HepG2 (cell line): Measurements from ENCODE around the gene RAB2B. TPM values are rescaled to one million over a fixed set of nuclear protein-coding genes. Genes with fewer than 3 reads are reported as not detected.

ENCODE experiments used
- AHDC1 ChIP-seq: sonication (generic); formaldehyde crosslinking; IDR thresholded peaks from 2 replicates; pipeline ENCODE4 v1.5.1; 2020; ENCODE audit warnings: mild to moderate bottlenecking, missing genetic modification reagents, borderline replicate concordance
- ETV6 ChIP-seq: sonication (generic); formaldehyde crosslinking; conservative IDR thresholded peaks from 2 replicates; pipeline ENCODE4 v1.4.0; 2020; ENCODE audit warnings: missing genetic modification reagents
- GZF1 ChIP-seq: sonication (generic); formaldehyde crosslinking; IDR thresholded peaks from 2 replicates; pipeline ENCODE4 v1.5.1; 2020; ENCODE audit warnings: mild to moderate bottlenecking, missing genetic modification reagents
- IRX3 ChIP-seq: sonication (generic); formaldehyde crosslinking; IDR thresholded peaks from 2 replicates; pipeline ENCODE4 v1.8.1; 2023; ENCODE audit warnings: mild to moderate bottlenecking, low read depth, missing genetic modification reagents, borderline replicate concordance
- KDM1A ChIP-seq: IDR thresholded peaks from 2 replicates; pipeline ENCODE4 v1.6.1; 2016; ENCODE audit warnings: missing compliant biosample characterization
- PRMT3 ChIP-seq: sonication (generic); formaldehyde crosslinking; IDR thresholded peaks from 2 replicates; pipeline ENCODE4 v1.8.1; 2022; ENCODE audit warnings: low read depth, mild to moderate bottlenecking, moderate library complexity, missing genetic modification reagents, borderline replicate concordance
- SUZ12 ChIP-seq: fragments of 150-350 bp; IDR thresholded peaks from 2 replicates; pipeline ENCODE4 v1.6.1; 2014; ENCODE audit warnings: low read depth, low read length
- ZNF292 ChIP-seq: sonication (generic); formaldehyde crosslinking; IDR thresholded peaks from 2 replicates; pipeline ENCODE4 v1.8.1; 2022; ENCODE audit warnings: mild to moderate bottlenecking, low read depth, missing genetic modification reagents, borderline replicate concordance
- ZNF569 ChIP-seq: sonication (generic); formaldehyde crosslinking; IDR thresholded peaks from 2 replicates; pipeline ENCODE4 v1.5.0; 2020; ENCODE audit warnings: mild to moderate bottlenecking, missing genetic modification reagents, moderate library complexity, borderline replicate concordance
- ZSCAN25 ChIP-seq: sonication (generic); formaldehyde crosslinking; IDR thresholded peaks from 2 replicates; pipeline ENCODE4 v1.8.0; 2022; ENCODE audit warnings: mild to moderate bottlenecking, missing genetic modification reagents
- polyA plus RNA-seq, 8 experiments: library from polyadenylated mRNA; depleted of rRNA in 3 of 8; stranded (reverse) in 7 of 8; unstranded in 1 of 8; fragments of >200 nt; fragmentation: Illumina TruSeq in 4 of 8; extraction: Trizol in 4 of 8; gene quantifications; 2 replicates each; pipeline versions ENCODE4 v1.2.1 to v1.2.3, GENCODE V29; 2011 to 2016; ENCODE audit warnings: low read depth in 4 of 8, missing spikeins in 1 of 8, mixed read lengths in 1 of 8; ENCODE audit not compliant: insufficient read depth in 1 of 8
- total RNA-seq, 5 experiments: library from RNA; depleted of rRNA; stranded (reverse); fragments of >200 nt; fragmentation: Illumina TruSeq; extraction: Trizol; gene quantifications; 2 replicates each; pipeline ENCODE4 v1.2.3, GENCODE V29; 2016; ENCODE audit warnings: low read depth in 1 of 5
- TF ChIP-seq, protein P1 (sequence below), 2 experiments: fragments of 450-650 bp in 1 of 2; sonication (generic) in 1 of 2; formaldehyde crosslinking; IDR thresholded peaks; 2 replicates each; pipeline versions ENCODE4 v1.5.0 to v1.8.0; 2020 to 2022; ENCODE audit warnings: mild to moderate bottlenecking in 1 of 2, missing genetic modification reagents in 1 of 2
- TF ChIP-seq, protein P2 (sequence below): sonication (generic); formaldehyde crosslinking; IDR thresholded peaks from 2 replicates; pipeline ENCODE4 v1.4.0; 2020; ENCODE audit warnings: missing genetic modification reagents
- TF ChIP-seq, protein P3 (sequence below): sonication (generic); IDR thresholded peaks from 2 replicates; pipeline ENCODE4 v1.6.1; 2016; ENCODE audit warnings: low read depth, borderline replicate concordance
- TF ChIP-seq, protein P4 (sequence below): sonication (generic); formaldehyde crosslinking; IDR thresholded peaks from 2 replicates; pipeline ENCODE4 v1.4.0; 2020; ENCODE audit warnings: missing genetic modification reagents, borderline replicate concordance

Gene RAB2B
- total and polyA plus RNA-seq, 2 of the 13 experiments (the other 11 are each of a cell fraction or from before 2014, with no cell fraction given), result 36.0 to 60.6 TPM

DNA sequence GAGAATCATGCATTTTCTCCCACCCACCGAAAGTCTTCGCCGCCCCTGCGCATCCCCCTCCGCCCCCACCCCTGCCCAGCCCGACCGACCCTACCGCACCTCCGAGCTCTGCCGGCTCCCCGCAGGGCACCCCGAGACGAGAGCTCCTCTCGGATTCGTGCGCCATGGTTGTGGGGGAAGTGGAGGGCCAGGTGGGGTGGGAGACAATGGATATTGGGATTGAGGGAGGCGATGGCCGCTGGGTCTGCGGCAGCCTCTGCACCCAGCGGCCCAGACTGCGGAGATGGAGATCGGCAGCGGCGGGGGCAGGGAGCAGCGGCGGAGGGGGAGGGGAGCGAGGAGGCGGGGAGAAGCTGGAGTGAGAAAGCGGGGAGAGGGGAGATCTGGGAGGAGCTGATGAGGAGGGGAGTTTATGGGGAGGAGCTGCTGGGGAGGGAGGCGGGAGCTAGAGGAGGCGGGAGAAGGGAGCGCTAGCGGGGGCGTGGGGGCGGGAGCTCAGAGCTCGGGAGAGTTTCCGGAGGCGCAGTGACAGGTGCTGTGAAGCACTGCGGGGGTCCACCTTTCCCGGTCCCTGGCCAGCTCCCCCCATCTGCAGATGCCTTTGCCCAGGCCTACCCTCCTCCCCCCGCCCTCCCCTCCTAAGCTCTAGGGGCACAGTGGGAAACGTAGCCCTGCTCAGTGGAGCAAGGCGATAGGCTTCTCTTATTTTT lies 49.4 kb upstream of the RAB2B start, which contains the start of gene SALL2 (continued):
- TF ChIP-seq AHDC1 (CRISPR knock-in tag) (0 out of 2 replicates have a peak, but pooled peaks have one; percentile 29), ZNF569 (CRISPR knock-in tag) (no peak), ETV6 (no peak), IRX3 (CRISPR knock-in tag) (no peak), PRMT3 (CRISPR knock-in tag) (no peak), ZNF292 (CRISPR knock-in tag) (peak; percentile 58; the same call in 1 of the 2 replicates), KDM1A (CRISPR knock-in tag) (no peak), SUZ12 (no peak), ZSCAN25 (CRISPR knock-in tag) (peak; percentile 89), GZF1 (CRISPR knock-in tag) (no peak)
- TF ChIP-seq, protein P1, sequence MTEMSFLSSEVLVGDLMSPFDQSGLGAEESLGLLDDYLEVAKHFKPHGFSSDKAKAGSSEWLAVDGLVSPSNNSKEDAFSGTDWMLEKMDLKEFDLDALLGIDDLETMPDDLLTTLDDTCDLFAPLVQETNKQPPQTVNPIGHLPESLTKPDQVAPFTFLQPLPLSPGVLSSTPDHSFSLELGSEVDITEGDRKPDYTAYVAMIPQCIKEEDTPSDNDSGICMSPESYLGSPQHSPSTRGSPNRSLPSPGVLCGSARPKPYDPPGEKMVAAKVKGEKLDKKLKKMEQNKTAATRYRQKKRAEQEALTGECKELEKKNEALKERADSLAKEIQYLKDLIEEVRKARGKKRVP (CRISPR knock-in tag; IDR thresholded peaks at IDR 0.05), result peak in 1 of 2 experiments; percentile 47; a peak in 2 of 4 replicates
- TF ChIP-seq, protein P2, sequence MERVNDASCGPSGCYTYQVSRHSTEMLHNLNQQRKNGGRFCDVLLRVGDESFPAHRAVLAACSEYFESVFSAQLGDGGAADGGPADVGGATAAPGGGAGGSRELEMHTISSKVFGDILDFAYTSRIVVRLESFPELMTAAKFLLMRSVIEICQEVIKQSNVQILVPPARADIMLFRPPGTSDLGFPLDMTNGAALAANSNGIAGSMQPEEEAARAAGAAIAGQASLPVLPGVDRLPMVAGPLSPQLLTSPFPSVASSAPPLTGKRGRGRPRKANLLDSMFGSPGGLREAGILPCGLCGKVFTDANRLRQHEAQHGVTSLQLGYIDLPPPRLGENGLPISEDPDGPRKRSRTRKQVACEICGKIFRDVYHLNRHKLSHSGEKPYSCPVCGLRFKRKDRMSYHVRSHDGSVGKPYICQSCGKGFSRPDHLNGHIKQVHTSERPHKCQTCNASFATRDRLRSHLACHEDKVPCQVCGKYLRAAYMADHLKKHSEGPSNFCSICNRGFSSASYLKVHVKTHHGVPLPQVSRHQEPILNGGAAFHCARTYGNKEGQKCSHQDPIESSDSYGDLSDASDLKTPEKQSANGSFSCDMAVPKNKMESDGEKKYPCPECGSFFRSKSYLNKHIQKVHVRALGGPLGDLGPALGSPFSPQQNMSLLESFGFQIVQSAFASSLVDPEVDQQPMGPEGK (CRISPR knock-in tag), result peak; percentile 96
- TF ChIP-seq, protein P3, sequence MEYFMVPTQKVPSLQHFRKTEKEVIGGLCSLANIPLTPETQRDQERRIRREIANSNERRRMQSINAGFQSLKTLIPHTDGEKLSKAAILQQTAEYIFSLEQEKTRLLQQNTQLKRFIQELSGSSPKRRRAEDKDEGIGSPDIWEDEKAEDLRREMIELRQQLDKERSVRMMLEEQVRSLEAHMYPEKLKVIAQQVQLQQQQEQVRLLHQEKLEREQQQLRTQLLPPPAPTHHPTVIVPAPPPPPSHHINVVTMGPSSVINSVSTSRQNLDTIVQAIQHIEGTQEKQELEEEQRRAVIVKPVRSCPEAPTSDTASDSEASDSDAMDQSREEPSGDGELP, result peak; percentile 10; the same call in 1 of the 2 replicates
- TF ChIP-seq, protein P4, sequence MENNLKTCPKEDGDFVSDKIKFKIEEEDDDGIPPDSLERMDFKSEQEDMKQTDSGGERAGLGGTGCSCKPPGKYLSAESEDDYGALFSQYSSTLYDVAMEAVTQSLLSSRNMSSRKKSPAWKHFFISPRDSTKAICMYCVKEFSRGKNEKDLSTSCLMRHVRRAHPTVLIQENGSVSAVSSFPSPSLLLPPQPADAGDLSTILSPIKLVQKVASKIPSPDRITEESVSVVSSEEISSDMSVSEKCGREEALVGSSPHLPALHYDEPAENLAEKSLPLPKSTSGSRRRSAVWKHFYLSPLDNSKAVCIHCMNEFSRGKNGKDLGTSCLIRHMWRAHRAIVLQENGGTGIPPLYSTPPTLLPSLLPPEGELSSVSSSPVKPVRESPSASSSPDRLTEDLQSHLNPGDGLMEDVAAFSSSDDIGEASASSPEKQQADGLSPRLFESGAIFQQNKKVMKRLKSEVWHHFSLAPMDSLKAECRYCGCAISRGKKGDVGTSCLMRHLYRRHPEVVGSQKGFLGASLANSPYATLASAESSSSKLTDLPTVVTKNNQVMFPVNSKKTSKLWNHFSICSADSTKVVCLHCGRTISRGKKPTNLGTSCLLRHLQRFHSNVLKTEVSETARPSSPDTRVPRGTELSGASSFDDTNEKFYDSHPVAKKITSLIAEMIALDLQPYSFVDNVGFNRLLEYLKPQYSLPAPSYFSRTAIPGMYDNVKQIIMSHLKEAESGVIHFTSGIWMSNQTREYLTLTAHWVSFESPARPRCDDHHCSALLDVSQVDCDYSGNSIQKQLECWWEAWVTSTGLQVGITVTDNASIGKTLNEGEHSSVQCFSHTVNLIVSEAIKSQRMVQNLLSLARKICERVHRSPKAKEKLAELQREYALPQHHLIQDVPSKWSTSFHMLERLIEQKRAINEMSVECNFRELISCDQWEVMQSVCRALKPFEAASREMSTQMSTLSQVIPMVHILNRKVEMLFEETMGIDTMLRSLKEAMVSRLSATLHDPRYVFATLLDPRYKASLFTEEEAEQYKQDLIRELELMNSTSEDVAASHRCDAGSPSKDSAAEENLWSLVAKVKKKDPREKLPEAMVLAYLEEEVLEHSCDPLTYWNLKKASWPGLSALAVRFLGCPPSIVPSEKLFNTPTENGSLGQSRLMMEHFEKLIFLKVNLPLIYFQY, result no peak
